ENCODE measurements around the gene KCNJ10.
"Not testable (repeated sequence)": the region's sequence is repeated elsewhere in the genome, so short reads cannot be mapped to it uniquely, and the experiment has no call there.

Gene KCNJ10

GRCh38 chr1:160050619-160051018 lies 19.3 kb downstream of the KCNJ10 start:
- no peak for ATAC-seq
- TF ChIP-seq ZNF8 (CRISPR knock-in tag; IDR thresholded peaks at IDR 0.05) (no peak), ZNF70 (CRISPR knock-in tag; IDR thresholded peaks at IDR 0.05) (no peak), ZNF565 (CRISPR knock-in tag; conservative IDR thresholded peaks at IDR 0.05; ENCODE audit: low read depth) (no peak), TOX (CRISPR knock-in tag; IDR thresholded peaks at IDR 0.05; ENCODE audit: borderline replicate concordance) (no peak), ZFP3 (CRISPR knock-in tag; IDR thresholded peaks at IDR 0.05) (no peak)
- TF ChIP-seq, protein P1, sequence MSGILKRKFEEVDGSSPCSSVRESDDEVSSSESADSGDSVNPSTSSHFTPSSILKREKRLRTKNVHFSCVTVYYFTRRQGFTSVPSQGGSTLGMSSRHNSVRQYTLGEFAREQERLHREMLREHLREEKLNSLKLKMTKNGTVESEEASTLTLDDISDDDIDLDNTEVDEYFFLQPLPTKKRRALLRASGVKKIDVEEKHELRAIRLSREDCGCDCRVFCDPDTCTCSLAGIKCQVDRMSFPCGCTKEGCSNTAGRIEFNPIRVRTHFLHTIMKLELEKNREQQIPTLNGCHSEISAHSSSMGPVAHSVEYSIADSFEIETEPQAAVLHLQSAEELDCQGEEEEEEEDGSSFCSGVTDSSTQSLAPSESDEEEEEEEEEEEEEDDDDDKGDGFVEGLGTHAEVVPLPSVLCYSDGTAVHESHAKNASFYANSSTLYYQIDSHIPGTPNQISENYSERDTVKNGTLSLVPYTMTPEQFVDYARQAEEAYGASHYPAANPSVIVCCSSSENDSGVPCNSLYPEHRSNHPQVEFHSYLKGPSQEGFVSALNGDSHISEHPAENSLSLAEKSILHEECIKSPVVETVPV (CRISPR knock-in tag; IDR thresholded peaks at IDR 0.05), result no peak

DNA sequence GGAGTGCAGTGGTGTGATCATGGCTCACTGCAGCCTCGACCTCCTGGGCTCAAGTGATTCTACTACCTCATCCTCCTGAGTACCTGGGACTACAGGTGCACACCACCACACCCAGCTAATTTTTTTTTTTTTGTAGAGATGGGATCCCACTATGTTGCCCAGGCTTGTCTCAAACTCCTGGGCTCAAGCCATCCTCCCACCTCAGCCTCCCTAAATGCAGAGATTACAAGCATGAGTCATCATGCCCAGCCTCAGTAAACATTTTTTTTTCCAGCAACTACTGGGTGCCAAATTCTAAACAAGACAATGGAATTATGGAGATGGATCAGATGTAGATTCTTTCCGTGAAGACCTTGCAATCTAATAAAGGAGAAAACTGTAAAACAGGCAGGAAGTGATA lies 19.8 kb downstream of the KCNJ10 start:
- not testable (repeated sequence) for ATAC-seq

- no peak for TF ChIP-seq ZNF70 (CRISPR knock-in tag; IDR thresholded peaks at IDR 0.05)
- no peak for TF ChIP-seq ZNF8 (CRISPR knock-in tag; IDR thresholded peaks at IDR 0.05)
- no peak for TF ChIP-seq ZFP30 (CRISPR knock-in tag; IDR thresholded peaks at IDR 0.05)
- no peak for TF ChIP-seq ISL1 (CRISPR knock-in tag; IDR thresholded peaks at IDR 0.05)
- TF ChIP-seq, protein P1 (CRISPR knock-in tag; IDR thresholded peaks at IDR 0.05), result no peak
- TF ChIP-seq TCF4 (CRISPR knock-in tag; IDR thresholded peaks at IDR 0.05; ENCODE audit: borderline replicate concordance), result no peak
- TF ChIP-seq CSDC2 (CRISPR knock-in tag; IDR thresholded peaks at IDR 0.05), result no peak
- no peak for TF ChIP-seq TOX (CRISPR knock-in tag; IDR thresholded peaks at IDR 0.05; ENCODE audit: borderline replicate concordance)
- no peak for TF ChIP-seq ESRRG (CRISPR knock-in tag; IDR thresholded peaks at IDR 0.05)
- TF ChIP-seq, protein P2, sequence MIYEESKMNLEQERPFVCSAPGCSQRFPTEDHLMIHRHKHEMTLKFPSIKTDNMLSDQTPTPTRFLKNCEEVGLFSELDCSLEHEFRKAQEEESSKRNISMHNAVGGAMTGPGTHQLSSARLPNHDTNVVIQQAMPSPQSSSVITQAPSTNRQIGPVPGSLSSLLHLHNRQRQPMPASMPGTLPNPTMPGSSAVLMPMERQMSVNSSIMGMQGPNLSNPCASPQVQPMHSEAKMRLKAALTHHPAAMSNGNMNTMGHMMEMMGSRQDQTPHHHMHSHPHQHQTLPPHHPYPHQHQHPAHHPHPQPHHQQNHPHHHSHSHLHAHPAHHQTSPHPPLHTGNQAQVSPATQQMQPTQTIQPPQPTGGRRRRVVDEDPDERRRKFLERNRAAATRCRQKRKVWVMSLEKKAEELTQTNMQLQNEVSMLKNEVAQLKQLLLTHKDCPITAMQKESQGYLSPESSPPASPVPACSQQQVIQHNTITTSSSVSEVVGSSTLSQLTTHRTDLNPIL (CRISPR knock-in tag; IDR thresholded peaks at IDR 0.05; ENCODE audit: low read depth), result no peak
- no peak for TF ChIP-seq PPARA (CRISPR knock-in tag; IDR thresholded peaks at IDR 0.05; ENCODE audit: borderline replicate concordance)
- TF ChIP-seq RARB (CRISPR knock-in tag; IDR thresholded peaks at IDR 0.05), result no peak
- TF ChIP-seq ARNTL (CRISPR knock-in tag; IDR thresholded peaks at IDR 0.05; ENCODE audit: borderline replicate concordance, low read depth), result no peak
- no peak for TF ChIP-seq ZFP3 (CRISPR knock-in tag; IDR thresholded peaks at IDR 0.05)
- TF ChIP-seq GLIS3 (CRISPR knock-in tag; IDR thresholded peaks at IDR 0.05), result no peak
- TF ChIP-seq, protein P3, sequence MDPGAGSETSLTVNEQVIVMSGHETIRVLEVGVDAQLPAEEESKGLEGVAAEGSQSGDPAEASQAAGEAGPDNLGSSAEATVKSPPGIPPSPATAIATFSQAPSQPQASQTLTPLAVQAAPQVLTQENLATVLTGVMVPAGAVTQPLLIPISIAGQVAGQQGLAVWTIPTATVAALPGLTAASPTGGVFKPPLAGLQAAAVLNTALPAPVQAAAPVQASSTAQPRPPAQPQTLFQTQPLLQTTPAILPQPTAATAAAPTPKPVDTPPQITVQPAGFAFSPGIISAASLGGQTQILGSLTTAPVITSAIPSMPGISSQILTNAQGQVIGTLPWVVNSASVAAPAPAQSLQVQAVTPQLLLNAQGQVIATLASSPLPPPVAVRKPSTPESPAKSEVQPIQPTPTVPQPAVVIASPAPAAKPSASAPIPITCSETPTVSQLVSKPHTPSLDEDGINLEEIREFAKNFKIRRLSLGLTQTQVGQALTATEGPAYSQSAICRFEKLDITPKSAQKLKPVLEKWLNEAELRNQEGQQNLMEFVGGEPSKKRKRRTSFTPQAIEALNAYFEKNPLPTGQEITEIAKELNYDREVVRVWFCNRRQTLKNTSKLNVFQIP (CRISPR knock-in tag; IDR thresholded peaks at IDR 0.05; ENCODE audit: borderline replicate concordance, low read depth), result no peak
- no peak for ATAC-seq
Measured at GRCh38 chr1:160049101-160049500, 20.9 kb downstream of the KCNJ10 start.

- no peak for TF ChIP-seq PPARA (CRISPR knock-in tag; IDR thresholded peaks at IDR 0.05; ENCODE audit: borderline replicate concordance)
- TF ChIP-seq RARB (CRISPR knock-in tag; IDR thresholded peaks at IDR 0.05), result no peak
- TF ChIP-seq CSDC2 (CRISPR knock-in tag; IDR thresholded peaks at IDR 0.05), result no peak
- no peak for TF ChIP-seq SNAI2 (CRISPR knock-in tag; IDR thresholded peaks at IDR 0.05)
- no peak for TF ChIP-seq ARNTL (CRISPR knock-in tag; IDR thresholded peaks at IDR 0.05; ENCODE audit: borderline replicate concordance, low read depth)
- no peak for TF ChIP-seq ZNF8 (CRISPR knock-in tag; IDR thresholded peaks at IDR 0.05)
- TF ChIP-seq ZFP30 (CRISPR knock-in tag; IDR thresholded peaks at IDR 0.05), result no peak
- TF ChIP-seq TOX (CRISPR knock-in tag; IDR thresholded peaks at IDR 0.05; ENCODE audit: borderline replicate concordance), result no peak
- no peak for TF ChIP-seq OSR1 (CRISPR knock-in tag; IDR thresholded peaks at IDR 0.05)
- no peak for TF ChIP-seq GLIS3 (CRISPR knock-in tag; IDR thresholded peaks at IDR 0.05)
- TF ChIP-seq ISL1 (CRISPR knock-in tag; IDR thresholded peaks at IDR 0.05), result no peak
- no peak for TF ChIP-seq ESRRG (CRISPR knock-in tag; IDR thresholded peaks at IDR 0.05)
- TF ChIP-seq ZNF70 (CRISPR knock-in tag; IDR thresholded peaks at IDR 0.05), result no peak
- TF ChIP-seq, protein P2 (CRISPR knock-in tag; IDR thresholded peaks at IDR 0.05; ENCODE audit: low read depth), result no peak
- no peak for TF ChIP-seq TCF4 (CRISPR knock-in tag; IDR thresholded peaks at IDR 0.05; ENCODE audit: borderline replicate concordance)
- no peak for TF ChIP-seq ZFP3 (CRISPR knock-in tag; IDR thresholded peaks at IDR 0.05)
- TF ChIP-seq, protein P3 (CRISPR knock-in tag; IDR thresholded peaks at IDR 0.05; ENCODE audit: borderline replicate concordance, low read depth), result no peak
- TF ChIP-seq ZC3H10 (CRISPR knock-in tag; IDR thresholded peaks at IDR 0.05), result no peak
- TF ChIP-seq, protein P4, sequence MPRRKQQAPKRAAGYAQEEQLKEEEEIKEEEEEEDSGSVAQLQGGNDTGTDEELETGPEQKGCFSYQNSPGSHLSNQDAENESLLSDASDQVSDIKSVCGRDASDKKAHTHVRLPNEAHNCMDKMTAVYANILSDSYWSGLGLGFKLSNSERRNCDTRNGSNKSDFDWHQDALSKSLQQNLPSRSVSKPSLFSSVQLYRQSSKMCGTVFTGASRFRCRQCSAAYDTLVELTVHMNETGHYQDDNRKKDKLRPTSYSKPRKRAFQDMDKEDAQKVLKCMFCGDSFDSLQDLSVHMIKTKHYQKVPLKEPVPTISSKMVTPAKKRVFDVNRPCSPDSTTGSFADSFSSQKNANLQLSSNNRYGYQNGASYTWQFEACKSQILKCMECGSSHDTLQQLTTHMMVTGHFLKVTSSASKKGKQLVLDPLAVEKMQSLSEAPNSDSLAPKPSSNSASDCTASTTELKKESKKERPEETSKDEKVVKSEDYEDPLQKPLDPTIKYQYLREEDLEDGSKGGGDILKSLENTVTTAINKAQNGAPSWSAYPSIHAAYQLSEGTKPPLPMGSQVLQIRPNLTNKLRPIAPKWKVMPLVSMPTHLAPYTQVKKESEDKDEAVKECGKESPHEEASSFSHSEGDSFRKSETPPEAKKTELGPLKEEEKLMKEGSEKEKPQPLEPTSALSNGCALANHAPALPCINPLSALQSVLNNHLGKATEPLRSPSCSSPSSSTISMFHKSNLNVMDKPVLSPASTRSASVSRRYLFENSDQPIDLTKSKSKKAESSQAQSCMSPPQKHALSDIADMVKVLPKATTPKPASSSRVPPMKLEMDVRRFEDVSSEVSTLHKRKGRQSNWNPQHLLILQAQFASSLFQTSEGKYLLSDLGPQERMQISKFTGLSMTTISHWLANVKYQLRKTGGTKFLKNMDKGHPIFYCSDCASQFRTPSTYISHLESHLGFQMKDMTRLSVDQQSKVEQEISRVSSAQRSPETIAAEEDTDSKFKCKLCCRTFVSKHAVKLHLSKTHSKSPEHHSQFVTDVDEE (CRISPR knock-in tag; IDR thresholded peaks at IDR 0.05), result no peak
- ATAC-seq, result no peak
Measured at GRCh38 chr1:160048335-160048734, 21.6 kb downstream of the KCNJ10 start.
